Measurements from ENCODE around the gene EPHA7.

EPHA7 gene

GRCh38 chr6:93325761-93326160, 93.6 kb downstream of the EPHA7 start:
- no peak for DNase-seq (ENCODE audit: low read depth in 4 of 4, low spot score in 1 of 4)

DNA sequence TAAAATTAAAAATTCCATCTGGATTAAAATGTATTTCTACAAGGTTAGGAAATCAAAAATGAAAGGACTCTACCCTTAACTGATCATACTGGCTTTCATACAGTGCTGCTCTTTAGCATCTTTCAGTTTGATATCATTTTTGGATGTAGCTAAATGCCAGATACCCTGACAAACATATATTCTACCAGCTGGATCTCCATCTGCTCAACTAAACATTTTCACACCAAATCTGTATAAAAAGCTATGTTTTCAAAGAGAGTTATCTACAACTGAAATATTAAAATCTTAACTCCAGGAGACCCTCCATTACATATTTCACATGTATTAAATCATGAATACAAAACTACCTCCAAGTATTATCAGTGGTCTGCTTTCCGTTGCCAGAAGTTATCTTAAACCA, 95.7 kb downstream of the EPHA7 start:
- no peak for DNase-seq (ENCODE audit: low read depth in 4 of 4, low spot score in 1 of 4)

DNA sequence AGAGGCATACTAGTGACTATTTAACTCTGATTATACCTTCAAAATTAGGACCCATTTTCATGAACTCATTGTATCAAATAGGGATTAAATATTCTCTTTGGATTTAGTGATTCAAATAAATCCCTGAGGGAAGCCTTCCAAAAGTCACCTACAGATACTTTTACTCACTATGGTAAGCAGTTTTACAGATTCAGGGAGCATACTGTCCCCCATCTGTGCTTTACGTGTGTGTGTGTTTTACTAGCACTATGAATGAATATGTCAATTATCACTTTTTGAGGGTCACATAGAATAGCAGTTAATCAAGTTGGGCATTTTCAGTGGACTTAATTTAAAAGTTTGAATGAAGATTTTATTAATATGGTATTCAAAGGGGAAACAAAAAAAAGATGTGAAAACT, 96.7 kb downstream of the EPHA7 start:
- no peak for DNase-seq (ENCODE audit: low read depth in 4 of 4, low spot score in 1 of 4)

GRCh38 chr6:93319304-93319703, 100.1 kb downstream of the EPHA7 start:
- no peak for DNase-seq (ENCODE audit: low read depth in 4 of 4, low spot score in 1 of 4)

- DNase-seq (ENCODE audit: low read depth in 4 of 4, low spot score in 1 of 4) = no peak
Measured at GRCh38 chr6:93318121-93318520, 101.2 kb downstream of the EPHA7 start.

GRCh38 chr6:93317592-93317991, 101.8 kb downstream of the EPHA7 start:
- DNase-seq (ENCODE audit: low read depth in 4 of 4, low spot score in 1 of 4) = no peak

GRCh38 chr6:93307505-93308409, 111.6 kb downstream of the EPHA7 start:
- DNase-seq (ENCODE audit: low read depth in 4 of 4, low spot score in 1 of 4) = no peak

- no peak for DNase-seq (ENCODE audit: low read depth in 4 of 4, low spot score in 1 of 4)
Measured at GRCh38 chr6:93305088-93305487, 114.3 kb downstream of the EPHA7 start.

DNA sequence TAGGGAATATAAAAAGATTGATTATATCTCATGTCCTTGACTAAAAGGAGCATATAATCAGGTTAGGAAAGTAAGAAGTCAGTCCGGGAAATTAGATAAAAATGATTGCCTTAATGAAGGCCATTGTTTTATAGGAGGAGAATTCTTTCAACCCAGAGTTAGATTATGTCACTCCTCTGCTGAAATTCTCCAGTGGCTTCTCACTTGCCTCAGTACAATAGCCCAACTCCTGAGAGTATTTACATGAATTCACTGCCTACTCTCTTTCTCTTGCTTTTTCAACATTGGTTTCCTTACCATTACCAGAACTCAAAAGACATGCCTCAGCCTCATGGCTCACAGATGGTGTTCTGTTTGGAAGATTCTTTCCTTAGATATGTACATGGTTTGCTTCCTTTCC, 114.9 kb downstream of the EPHA7 start:
- no peak for DNase-seq (ENCODE audit: low read depth in 4 of 4, low spot score in 1 of 4)

DNA sequence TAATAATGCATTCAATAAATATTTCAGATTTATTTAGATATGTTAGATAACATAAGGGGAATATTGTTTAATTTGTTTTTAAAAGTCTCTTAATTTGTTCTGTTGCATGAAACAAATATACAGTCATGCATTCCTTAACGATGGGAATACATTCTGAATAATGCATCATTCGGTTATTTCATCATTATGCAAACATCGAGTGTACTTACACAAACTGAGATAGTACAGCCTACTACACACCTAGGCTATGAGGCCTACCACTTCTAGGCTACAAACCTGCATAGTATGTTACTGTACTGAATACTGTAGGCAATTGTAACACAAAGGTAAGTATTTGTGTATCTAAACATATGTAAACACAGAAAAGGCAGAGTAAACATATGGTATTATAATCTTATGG, 118.7 kb downstream of the EPHA7 start:
- no peak for DNase-seq (ENCODE audit: low read depth in 4 of 4, low spot score in 1 of 4)

- DNase-seq (ENCODE audit: low read depth in 4 of 4, low spot score in 1 of 4) = no peak
Measured at GRCh38 chr6:93299622-93300021, 119.7 kb downstream of the EPHA7 start.

DNA sequence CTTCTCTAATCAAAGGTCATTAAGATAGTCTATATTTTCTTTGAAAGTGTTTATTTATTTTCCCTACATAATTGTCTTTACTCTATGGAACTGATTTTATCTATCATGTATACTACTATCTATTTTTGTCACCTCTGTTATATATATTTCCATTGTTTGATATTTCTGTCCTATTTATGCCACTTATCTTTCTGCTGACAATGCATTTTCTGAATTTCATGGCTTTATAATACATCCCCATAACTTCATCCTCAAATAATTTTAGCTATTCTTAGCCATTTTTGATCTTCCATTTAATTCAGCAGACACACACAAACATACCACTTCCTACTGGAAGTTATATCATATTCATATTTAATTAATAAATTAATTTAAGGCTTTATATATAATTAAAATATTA, 123.7 kb downstream of the EPHA7 start:
- no peak for DNase-seq (ENCODE audit: low read depth in 4 of 4, low spot score in 1 of 4)

DNA sequence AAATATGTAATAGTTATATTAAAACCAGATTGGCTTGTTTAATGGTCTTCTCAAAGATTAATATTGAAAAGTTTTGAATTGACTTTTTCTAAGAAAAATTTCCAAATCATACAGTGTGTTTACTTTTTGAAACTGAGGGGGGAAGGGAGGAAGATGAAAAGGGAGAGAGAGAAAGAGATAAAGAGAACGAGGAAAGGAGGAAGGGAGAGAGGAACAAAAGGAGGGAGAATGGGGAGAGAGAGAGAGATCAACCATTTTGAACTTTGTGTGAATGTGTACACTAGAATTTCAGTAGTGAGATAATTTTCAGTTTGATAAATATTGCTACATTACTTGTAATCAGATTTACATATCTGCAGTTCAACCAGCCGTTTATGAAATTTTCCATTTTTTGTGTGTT, 124.5 kb downstream of the EPHA7 start:
- DNase-seq (ENCODE audit: low read depth in 4 of 4, low spot score in 1 of 4) = no peak

GRCh38 chr6:93293872-93294271, 125.5 kb downstream of the EPHA7 start:
- no peak for DNase-seq (ENCODE audit: low read depth in 4 of 4, low spot score in 1 of 4)

DNA sequence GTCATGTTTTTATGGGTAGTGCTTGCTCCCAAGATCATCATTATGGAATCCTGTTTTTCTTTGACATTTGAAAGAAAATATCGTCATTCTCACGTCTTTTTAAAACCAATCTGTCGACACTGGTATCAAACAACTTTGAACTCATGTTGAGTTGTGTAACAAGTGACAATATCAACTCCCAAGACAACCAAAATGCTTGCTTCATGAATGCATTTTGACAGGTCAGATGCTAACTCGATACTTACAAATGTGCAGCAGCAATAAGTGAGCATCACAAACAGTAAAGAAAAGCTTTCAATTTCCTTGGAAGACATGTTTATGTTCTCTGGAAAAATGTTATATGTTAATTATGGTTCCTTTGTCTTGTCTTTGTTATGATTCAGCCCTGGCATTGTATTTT, 125.9 kb downstream of the EPHA7 start:
- no peak for DNase-seq (ENCODE audit: low read depth in 4 of 4, low spot score in 1 of 4)

DNA sequence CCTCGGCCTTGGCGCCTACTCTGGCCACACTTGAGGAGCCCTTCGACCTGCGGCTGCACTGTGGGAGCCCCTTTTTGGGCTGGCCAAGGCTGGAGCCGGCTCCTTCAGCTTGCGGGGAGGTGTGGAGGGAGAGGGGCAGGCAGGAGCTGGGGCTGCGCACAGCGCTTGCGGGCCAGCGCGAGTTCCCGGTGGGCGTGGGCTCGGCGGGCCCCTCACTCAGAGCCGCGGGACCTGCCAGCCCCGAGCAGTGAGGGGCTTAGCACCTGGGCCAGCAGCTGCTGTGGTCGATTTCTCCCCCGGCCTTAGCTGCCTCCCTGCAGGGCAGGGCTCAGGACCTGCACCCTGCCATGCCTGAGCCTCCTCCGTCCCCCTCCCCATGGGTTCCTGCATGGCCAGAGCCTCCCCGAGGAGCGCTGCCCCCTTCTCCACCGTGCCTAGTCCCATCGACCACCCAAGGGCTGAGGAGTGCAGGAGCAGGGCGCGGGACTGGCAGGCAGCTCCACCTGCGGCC, 136.8 kb downstream of the EPHA7 start:
- no peak for DNase-seq (ENCODE audit: low read depth in 4 of 4, low spot score in 1 of 4)

- no peak for DNase-seq (ENCODE audit: low read depth in 4 of 4, low spot score in 1 of 4)
Measured at GRCh38 chr6:93278241-93278640, 141.1 kb downstream of the EPHA7 start.

GRCh38 chr6:93272896-93273295, 146.5 kb downstream of the EPHA7 start:
- no peak for DNase-seq (ENCODE audit: low read depth in 4 of 4, low spot score in 1 of 4)

GRCh38 chr6:93272211-93272610, 147.1 kb downstream of the EPHA7 start:
- DNase-seq (ENCODE audit: low read depth in 4 of 4, low spot score in 1 of 4) = no peak

DNA sequence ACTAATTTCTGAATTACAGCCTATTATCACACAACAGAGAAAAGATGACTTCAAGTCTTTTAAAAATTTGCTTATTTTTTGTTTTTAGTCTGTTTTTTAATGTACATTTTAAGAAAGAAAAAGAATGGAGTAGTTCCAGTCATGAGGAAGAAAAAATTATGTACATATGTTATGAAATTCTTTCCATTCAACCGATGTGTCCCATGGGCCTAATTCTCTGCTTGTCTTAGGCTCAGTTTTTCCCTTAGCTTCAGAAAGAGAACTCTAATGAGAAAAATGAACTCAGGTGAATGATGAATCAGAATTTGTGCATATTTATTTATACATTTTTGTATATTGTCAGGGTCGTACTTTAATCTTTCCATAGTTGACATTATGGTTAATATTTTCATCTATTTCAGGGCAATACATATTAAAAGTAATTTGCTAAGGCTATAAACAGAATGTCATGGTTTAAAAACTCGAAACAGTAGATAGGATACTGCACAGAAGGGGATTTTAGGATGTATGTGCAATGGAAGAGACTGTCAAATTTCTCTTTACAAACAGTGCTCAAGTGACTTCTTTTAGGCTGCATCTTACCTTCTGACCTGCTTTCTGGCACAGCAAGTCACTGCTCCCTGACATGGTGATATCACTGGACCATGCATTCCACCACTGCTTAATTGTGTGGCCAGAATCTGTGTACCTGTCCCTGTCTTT, 153.1 kb downstream of the EPHA7 start:
- DNase-seq (ENCODE audit: low read depth in 4 of 4, low spot score in 1 of 4) = no peak

- no peak for DNase-seq (ENCODE audit: low read depth in 4 of 4, low spot score in 1 of 4)
Measured at GRCh38 chr6:93260881-93261280, 158.5 kb downstream of the EPHA7 start.

GRCh38 chr6:93259332-93259731, 160.0 kb downstream of the EPHA7 start:
- no peak for DNase-seq (ENCODE audit: low read depth in 4 of 4, low spot score in 1 of 4)
